CD4-positive, alpha-beta T cell treated with Interferon gamma for 1 hour (primary cell): ENCODE results near the gene SCRN1.
"Not testable (repeated sequence)": the region's sequence is repeated elsewhere in the genome, so short reads cannot be mapped to it uniquely, and the experiment has no call there.

ENCODE experiments used
- DNase-seq: peaks from one replicate; pipeline ENCODE4 v3.0.0-alpha.2; 2020

SCRN1 gene

GRCh38 chr7:29924006-29924405 is 65.6 kb downstream of the SCRN1 start:
- DNase-seq: no peak

- no peak for DNase-seq
Observed at GRCh38 chr7:29922921-29923700, 66.5 kb downstream of the SCRN1 start.

- DNase-seq: peak; percentile 32
Observed at GRCh38 chr7:29921404-29922010, 68.1 kb downstream of the SCRN1 start.

- no peak for DNase-seq
Observed at GRCh38 chr7:29920491-29920890, 69.1 kb downstream of the SCRN1 start.

- DNase-seq: no peak
Observed at GRCh38 chr7:29919790-29920189, 69.8 kb downstream of the SCRN1 start.

GRCh38 chr7:29918850-29919249 is 70.8 kb downstream of the SCRN1 start:
- DNase-seq: no peak

GRCh38 chr7:29917641-29918040 is 72.0 kb downstream of the SCRN1 start:
- no peak for DNase-seq

GRCh38 chr7:29915481-29916215 is 74.0 kb downstream of the SCRN1 start:
- DNase-seq: no peak

- DNase-seq: no peak
Observed at GRCh38 chr7:29914180-29914579, 75.4 kb downstream of the SCRN1 start.

- no peak for DNase-seq
Observed at GRCh38 chr7:29906200-29907022, 83.2 kb downstream of the SCRN1 start.

- DNase-seq: no peak
Observed at GRCh38 chr7:29900745-29901144, 88.9 kb downstream of the SCRN1 start.

GRCh38 chr7:29898301-29898700 is 91.3 kb downstream of the SCRN1 start:
- no peak for DNase-seq

- no peak for DNase-seq
Observed at GRCh38 chr7:29896685-29897411, 92.8 kb downstream of the SCRN1 start.

- no peak for DNase-seq
Observed at GRCh38 chr7:29895559-29895958, 94.0 kb downstream of the SCRN1 start.

- DNase-seq: no peak
Observed at GRCh38 chr7:29894256-29894655, 95.3 kb downstream of the SCRN1 start.

GRCh38 chr7:29893351-29893965 is 96.1 kb downstream of the SCRN1 start:
- DNase-seq: no peak

- no peak for DNase-seq
Observed at GRCh38 chr7:29892231-29892630, 97.4 kb downstream of the SCRN1 start.

- DNase-seq: no peak
Observed at GRCh38 chr7:29891766-29892165, 97.8 kb downstream of the SCRN1 start.

GRCh38 chr7:29890786-29891185 is 98.8 kb downstream of the SCRN1 start:
- not testable (repeated sequence) for DNase-seq

GRCh38 chr7:29890251-29890650 is 99.3 kb downstream of the SCRN1 start:
- DNase-seq: no peak

GRCh38 chr7:29889288-29889687 is 100.3 kb downstream of the SCRN1 start:
- DNase-seq: no peak

- DNase-seq: no peak
Observed at GRCh38 chr7:29888006-29888405, 101.6 kb downstream of the SCRN1 start.
